Measurements from ENCODE around the gene ALPI.

Gene ALPI

DNA sequence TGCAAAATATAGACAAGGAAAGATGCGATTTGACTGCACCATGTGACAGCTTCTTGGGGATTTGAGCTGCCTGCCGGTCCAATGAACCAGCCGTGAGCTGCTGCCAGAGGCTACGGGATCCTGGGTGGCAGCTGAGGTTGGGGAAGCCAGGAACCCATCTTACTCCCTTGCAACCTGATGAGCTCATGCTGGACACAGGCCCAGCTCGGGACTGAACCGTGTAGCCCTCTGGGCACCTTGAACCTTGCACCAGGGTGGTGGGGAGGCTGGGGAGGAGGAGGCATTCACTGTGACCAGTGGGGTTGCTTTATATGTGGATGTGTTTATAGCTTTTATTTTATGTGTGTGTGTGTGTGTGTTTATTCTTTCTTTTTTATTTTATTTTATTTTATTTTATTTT lies 9.1 kb downstream of the ALPI start:
- DNase-seq, result no peak

DNA sequence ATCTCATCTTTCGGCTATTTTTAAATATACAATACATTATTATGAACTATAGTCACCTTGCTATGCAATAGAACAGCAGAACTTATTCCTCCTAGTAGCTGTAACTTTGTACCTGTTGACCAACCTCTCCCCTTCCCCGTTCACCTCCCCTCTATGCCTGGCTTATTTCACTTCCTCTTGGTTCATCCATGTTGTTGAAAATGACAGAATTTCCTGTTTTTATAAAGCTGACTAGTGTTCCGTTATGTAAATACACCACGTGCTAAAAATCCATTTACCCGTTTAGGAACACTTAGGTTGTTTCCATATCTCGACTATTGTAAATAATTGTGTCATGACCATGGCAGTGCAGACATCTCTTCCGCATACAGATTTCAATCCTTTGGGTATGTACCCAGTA lies 10.3 kb downstream of the ALPI start:
- no peak for DNase-seq

DNA sequence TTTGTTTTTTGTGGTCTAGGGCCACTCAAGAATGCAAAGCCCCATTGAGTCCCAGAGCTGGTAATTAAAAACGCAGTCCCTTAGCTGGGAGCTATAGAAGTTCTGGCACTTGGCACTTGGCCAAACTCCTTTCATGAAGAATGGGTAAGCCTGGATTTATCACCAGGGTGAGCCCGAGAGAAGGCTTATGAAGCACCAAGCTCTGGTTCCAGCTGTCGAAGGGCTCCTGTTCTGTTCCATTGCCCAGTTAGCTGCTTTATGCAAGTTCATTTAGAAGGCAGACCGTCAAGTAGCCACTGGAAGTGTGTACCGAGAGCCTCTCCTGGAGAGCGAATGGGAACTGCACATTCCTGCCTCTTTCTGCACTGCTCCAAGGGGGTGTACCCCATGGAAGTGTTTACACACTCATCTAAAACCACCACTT lies 17.5 kb downstream of the ALPI start:
- no peak for DNase-seq

DNA sequence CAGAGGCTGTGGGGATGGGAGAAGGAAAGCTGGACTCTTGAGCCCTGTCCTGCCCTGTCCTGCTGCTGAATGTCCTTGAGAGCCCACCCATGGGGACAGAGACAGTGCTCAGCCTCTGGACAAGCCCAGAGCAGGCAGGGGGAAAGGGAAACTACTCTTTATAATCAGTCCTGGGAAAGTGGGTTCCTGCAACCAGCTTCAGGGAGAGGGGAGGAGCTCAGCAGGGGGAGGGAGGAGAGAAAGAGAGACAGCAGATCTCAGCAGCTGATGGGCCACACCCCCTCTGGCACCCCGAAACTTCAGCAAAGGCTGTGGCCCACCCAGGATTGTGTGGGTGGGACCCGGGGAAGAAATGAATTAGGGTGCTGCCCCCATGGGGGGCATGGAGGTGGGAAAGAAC lies 20.1 kb downstream of the ALPI start:
- no peak for DNase-seq

DNA sequence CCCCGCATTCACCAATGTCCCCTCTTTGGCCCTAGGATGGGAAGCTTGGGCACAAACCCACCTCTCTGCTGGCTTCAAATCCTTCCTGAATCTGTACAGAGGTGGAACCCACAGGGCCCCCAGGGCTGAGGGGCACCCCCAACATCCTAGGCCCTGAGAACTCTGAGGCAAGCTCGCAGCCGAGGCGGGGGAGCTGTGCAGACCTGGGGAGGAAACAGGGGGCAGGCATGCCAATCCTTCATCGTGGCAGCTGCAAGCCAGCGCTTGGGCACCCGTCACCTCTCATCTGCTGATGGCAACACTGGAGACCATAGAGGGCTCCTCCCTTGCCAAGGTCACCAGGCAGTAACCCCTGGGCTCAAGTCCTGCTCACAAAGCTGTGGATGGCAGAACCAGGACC lies 20.8 kb downstream of the ALPI start:
- no peak for DNase-seq

DNA sequence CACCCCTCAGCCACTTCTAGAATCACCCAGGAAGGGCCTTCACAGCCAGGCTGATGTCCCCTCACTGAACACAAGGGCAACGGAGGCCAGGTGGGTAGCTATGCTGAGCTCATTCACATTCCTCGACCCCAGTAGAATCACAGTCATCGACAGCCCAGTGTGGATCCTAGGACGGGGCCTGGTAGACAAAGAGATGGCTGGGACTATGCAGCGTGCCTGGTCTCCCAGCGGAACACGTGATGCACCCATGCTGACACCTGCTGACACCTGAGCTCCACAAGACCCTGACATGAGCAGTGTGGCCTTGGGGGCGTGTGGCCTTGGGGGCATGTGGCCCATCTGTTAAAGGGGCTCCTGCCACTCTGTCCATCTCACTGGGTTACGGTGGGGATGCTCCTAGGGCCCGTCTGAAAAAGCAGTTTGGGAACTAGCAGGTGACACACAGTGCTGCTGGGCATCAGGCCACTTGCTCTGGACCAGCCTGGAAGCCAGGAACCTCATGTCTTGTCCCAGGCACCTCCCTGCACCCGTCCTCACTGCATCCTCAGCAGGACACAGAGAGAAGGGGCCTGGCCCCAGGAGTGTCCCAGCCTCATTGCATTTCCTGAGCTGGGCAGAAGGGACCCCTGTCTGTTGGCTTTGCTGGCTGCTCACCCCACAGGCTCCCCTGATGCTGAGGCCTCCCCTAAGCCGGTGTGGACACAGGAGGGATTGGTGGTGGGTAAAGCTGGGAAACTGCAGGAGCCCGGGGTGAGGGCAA lies 22.0 kb downstream of the ALPI start:
- no peak for DNase-seq

DNA sequence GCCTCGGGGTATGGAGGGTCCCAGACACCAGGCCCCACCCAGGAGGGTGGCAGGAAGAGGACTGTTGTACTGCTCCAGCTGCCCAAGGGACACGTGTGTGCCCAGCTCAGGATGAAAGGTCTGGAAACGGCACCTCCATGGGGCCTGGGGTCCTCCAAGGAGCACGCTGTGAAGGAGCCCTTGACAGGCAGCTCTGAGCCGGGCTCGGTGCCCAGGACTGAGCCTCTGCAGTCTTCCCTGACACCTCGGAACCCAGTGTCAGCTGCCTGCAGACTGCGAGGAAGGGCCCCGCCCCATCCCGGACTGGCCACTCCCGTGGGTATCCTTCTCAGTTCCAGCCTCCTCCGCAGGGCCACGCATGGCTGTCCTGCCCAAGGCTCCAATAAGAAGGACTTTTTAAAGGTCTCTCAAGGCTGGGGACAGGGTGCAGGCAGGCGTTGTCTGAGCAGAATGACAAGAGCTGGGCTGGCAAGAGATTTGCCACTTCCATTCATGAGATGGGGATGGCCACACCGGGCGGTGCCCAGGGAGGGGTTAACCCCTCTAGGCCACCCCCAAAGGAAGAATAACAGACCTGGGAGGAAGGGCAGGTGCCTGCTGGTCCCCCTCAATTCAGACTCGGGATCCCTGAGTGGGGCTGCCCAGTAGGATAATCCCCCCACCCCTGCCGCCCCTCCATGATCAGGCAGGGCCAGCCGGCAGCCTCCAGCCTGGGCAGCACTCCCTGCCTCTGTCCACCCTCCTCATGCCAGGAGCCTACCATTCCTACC lies 22.8 kb downstream of the ALPI start:
- DNase-seq, result no peak

DNA sequence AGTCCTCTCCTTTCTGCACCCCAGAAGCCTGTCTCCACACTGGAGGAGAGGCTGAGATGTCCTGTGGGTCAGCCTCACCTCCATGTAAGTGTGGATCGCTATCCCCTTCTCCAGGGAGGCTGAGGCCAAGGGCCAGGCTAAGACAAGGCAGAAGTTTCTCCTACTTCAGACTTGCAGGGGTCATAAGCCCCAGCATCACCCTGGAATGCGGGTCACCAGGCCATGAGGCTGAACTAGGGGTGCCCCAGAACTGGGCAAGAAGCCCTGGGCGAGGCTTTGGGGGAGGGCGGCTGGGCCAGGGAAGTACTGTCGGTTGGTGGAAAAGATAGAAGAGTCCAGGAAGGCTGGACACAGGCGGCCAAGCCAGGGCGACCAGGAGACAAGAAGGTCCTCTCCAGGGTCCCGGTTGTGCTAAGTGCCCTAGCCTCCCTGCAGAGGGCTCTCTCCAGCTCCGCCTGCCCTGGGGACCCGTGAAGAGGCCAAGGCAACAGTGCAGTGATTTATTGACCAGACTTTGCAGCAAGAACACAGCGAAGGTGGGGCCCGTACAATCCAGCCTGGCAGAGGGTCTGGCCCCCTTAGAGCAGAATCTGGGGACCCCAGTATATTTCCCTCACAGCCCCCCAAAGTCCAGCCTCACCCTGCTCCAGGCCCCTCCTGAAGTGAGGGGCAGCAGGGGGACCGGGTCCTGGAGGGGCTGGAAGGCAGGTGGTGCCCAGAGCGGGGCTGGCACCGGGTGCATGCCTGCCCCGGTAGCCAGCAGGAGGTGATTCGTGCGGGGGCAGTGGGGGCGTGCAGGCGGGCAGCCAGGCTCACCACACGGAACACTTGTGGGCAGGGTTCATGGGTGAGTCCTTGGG lies 23.6 kb downstream of the ALPI start:
- no peak for DNase-seq

DNA sequence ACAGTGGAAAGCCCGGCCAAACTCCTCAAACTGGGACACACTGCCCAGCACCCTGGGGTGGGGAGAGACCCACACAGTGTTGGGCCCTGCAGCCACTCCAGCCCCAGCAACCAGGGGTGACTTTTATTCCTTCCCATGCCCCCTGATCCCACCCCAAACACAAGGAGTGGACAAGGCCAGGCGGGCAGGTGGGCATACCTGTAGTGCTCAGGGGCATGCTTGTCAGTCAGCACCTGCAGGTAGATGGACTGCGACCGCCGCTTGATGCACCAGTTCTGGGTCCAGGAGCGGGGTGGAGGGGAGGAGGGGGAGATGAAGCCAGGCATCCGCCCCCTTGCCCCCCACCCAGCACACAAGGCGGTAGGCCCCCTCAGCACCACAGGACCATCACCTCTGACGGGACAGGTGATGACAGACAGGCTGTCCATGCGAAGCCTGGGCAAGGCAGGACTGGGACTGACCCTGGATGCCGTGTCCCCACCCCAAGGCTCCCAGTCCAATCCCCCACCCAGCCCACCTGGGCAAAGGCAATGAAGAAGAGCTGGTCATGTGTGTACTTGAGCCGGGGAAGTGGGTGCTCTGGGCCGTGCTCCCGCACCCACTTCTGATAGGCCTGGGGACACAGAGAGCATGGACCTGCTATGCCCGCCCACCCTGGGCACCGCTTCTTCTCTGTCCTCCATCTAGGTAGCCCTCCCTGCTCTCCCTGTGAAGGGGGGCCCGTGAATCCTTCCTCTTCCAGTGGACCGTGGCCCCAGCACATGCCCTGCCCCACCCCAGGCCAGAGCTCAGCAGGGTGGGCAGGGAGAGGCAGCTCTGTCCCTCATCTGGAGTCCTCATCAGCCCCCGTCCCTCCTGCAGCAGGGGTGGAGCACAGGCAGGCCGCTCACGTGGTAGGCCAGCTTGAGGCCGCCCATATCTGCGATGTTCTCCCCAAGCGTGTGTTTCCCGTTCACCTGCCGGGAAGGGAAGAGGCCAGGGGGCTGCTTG lies 24.5 kb downstream of the ALPI start:
- no peak for DNase-seq

DNA sequence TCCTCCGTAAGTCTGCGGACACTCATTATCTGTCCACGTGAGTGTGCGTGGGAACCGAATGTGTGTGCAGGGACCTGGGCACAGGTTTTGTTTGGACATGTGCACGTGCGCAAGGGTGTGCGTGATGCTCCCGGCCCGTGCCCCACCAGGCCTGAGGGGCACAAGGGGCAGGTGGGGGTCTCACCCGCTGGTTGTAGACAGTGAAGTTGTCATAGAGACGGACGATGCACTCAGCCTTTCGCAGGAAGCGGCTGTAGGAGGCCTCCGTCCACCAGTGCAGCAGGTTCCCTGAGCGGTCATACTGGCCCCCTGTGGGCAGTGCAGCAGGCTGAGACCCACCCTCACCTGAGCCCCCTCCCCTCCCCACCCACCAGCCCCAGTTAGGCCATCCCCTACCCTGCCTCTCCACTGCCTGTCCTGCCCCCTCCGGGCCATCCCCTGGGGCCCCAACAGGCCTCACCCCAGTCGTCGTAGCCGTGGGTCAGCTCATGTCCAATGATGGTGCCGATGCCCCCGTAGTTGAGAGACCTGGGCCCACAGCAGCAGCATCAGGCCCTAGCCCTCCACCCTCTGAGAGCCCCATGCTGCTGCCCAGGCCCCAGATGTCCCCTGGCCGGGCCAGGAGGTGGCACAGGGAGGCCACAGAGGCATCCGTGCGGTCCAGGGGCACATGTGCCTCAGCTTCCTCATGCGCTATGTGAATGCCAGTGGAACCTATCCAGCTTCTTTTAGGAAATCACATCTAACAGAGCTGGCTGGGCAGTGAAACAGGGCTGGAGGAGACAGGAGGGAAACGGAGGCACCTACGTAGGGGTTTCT lies 25.6 kb downstream of the ALPI start:
- no peak for DNase-seq

DNA sequence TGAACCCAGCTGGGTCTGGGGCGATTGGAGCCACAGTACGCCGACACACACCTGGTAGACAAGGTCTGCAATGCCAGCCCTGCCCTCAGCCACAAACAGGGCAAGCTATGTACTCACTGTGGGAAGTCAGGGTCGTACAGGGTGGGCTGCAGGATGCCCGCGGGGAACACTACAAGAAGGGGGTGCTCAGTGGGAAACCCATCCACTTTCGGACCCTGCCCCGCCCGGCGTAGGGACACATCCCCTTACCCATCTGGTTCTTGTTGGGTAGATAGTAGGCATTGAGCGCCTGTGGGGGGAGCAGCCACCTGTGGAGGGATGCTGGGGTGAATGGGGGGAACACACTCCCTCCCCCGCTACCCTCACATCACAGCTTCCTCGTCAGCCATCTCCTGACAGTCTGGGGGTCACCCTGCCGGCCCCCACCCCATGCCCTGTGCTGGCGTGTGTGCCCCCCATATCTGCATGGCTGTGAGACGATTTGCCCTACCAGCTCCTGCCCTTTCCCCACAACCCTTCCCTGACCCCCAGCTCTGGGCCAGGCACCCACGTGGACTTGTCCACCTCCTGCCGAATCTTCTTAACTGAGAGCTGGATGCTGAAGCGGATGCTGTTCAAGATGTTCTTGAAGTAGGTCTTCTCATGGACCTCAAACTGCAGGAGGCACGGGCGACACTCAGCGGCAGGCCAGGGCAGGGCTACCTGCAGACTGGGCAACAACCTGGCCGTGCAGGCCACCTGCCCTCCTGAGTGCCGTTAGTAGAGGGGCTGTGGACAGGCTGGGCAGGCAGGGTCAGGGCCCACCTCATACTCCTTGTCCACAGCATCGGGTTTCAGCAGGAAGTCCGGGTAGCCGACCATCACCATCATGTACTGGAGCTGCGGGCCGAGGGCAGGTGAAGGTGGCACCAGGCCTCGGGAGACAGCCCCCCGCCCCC lies 26.6 kb downstream of the ALPI start:
- DNase-seq, result no peak

DNA sequence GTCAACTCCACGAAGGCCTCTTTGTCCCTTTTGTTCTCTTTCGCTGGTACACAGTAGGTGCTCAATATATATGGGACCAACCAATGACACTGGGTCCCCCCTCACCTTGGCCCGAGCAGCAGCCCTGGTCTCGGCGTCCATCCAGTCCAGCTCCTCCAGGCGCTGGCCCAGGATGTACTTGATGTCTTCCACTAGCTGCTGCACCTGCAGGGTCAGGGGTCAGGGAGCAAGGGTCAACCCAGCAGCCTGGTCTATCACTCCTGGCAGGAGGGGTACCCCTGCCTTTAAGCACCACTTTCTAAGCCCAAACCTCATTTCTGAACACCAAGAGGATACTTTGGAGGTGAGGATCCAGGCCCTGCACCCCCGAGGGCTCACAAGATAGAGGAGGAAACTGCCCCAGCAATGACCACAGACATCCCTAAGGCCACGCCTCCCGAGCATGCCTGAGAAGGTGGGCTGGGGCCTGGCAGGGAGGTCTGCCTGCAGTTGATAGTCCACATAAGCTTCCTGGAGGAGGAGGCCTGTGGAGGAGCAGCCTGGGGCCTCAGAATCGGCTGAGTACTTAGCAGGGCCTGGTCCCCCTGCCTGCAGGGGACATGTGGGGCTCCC lies 27.5 kb downstream of the ALPI start:
- DNase-seq, result no peak

DNA sequence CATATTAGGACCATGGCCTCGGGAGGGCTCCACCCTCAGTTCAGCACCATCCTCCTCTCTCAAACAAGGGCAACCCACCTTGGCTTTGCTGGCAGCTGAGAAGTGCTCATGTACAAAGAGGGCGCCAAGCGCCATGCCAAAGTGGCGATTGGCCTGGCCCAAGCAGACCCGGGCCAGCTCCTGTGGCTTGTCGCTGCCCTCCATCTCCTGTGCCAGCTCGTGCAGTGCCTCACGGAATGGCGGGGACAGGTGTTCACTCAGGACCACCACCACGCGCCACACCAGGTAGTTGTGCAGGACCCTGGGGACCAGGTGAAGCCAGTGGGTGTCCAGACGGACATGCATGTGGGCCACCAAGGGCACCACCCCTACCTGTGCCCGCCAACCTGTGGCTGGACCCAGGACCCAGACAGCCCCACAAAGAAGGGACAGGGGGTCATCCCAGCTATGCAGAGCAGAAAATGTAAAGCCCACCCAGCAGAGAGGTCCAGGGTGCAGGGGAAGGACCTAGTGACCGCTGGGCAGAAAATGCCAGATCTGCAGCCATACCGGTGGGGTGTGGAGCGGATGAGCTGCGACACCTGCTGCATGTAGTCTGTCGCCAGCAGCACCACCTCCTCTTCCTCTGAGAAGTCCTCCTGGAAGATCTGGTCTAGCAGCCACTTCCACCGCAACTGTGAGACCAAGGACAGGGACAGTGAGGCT lies 28.1 kb downstream of the ALPI start:
- no peak for DNase-seq

DNA sequence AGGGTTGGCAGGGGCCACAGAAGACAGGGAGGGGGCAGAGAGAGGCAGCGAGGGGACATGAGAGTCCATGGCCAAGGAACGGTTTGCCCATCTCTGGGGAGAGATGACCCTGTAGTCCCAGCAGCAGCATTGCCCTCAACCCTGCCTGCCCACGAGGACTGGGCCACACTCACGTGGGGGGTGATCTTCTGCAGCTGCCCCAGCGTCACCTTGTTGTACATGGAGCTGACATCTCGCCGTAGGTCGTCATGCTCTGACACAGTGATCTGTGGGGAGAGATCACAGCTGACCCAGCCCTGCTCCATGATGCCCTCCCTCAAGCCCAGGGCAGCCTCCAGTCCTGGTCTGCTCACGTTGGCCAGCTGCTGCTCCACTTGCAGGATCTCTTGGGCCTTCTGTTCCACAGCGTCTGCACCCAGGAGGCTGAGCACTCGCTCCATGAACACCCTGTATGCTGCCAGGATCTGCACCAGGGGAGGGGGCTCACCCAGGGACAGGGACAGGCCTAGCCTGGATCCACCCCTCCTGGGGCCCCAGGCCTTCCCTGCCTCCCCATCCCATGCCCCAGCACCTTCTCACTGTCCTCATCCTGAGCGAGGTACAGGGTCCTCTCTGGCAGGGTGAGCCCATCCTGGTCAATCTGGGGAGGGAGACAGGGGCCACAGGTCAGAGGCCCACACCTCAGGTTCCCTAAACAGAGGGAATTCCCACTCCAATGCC lies 28.8 kb downstream of the ALPI start:
- DNase-seq, result no peak

DNA sequence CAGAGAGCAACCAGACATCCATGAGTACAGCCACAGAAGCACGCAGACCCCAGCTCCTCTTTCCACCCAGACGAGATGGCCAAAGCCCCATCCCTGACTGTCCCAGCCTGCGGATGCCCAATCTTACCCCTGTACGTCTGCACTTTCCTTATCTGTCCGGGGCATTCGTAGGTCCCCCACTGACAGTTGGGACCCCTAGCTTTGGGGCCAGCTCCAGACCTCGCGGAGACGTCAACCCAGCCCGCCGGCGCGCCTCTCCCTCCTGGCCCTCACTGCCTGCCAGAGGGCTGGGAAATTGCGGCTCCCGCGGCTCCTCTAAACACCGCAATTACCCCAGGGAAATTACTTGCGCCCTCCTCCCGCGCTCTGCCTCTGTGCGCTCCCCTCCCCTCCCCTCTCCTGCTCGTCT lies 29.4 kb downstream of the ALPI start:
- no peak for DNase-seq

DNA sequence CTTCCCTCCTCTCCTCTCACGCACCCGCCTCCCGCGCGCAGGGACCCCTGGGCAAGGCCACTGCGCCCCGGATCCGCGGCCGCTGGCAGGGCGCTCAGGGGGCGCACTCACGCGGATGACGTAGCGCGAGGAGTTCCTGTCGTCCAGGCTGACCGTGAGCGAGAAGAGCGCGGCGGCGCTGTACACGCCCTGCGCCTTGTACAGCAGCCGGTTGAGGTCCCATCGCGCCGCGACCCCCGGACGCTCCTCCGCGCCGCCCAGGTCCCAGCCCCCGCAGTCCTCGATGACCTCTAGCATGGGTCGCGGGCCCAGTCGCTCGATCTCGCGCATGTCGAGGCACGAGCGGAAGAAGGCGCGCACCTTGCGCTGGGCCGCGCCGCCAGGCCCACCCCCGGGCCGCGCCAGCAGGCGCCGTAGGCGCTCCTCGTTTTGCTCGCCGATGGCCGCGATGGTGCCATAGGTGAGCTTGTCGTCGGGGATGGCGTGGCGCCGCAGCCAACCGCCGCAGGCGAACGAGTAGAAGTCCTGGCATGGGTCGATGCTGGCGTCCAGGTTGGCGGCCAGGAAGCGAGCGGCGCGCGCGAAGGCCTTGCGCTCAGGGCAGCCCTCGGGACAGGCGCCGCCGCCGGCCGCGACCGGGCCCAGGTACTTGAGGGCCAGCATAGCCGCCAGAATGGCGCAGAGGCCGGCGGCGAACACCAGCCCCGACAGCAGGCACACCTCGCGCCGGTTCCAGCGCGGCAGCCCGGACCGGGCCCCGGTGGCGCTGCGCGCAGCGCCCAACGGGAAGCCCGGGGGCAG lies 30.0 kb downstream of the ALPI start:
- DNase-seq, result no peak

DNA sequence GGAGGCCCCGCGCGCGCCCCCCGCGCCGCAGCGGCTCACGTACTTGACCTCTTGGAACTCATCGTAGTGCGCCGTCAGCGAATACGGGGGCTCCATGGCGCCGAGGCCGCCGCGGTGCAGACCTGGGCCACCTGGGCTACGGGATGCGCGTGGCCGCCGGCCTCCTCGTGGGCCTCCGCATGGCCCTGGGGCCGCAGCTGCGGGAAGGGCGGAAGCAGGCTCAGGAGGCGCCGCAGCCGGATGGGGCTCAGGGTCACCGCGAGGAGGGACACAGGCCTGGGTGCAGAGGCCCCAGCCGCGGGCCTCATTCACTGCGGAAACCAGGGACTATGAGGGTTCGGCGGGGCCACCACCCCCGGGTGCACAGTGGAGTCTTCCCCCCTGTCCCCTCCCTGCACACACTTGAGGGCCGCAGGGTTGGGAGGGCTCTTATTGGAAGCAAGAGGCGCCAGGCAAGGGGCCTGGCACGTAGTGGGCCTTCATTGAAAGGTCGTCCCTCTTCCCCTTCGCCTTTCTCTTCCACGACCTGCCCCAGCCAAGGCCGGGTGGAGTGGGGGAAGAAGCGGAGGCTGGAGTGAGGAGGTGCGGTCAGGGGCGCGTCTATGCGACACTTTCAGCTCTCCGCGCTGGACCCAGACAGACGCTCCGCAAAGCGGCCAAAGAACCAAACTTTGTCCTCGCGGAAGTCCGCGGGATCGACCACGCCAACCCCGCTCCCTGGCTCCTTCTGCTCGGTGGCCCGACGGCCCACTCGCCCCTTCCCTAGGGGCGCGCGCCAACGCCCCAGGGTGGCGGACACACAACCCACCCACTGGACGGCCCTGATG lies 30.8 kb downstream of the ALPI start:
- no peak for DNase-seq
